Measurements from ENCODE around the gene BTG4. TPM values are rescaled to one million over a fixed set of nuclear protein-coding genes. Genes with fewer than 3 reads are reported as not detected.

The BTG4 gene
- total RNA-seq, 1 donor from 2014 or later, result not detected

DNA sequence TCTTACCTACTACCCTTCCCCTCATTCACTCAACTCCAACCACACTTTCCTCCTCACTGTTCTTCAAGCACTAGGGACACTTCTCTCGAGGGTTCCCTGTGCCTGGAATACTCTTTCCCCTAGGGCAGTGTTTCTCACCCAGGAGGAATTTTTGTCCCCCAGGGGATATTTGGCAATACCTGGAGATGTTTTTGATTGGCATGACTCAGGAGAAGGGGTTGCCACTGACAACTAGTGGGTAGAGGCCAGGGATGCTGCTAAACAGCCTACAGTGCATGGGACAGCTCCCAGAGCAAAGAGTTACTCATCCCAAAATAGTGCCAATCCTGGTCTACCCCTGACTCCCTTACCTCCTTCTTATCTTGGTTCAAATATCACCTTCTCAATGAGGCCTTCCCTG, 40.0 kb downstream of the BTG4 start:
- Mint-ChIP-seq H3K36me3 (ENCODE audit: low read depth) (no peaks in the 10 kb centered on the region), H3K4me1 (no peaks in the 10 kb centered on the region), H3K9me3 (peaks cover 5% of the 10 kb centered on the region), H3K27me3 (peaks cover 8% of the 10 kb centered on the region), H3K27ac (no peak overlapping the region), H3K4me3 (no peak overlapping the region)
- DNase-seq (no peak), ATAC-seq (ENCODE audit: low read depth) (no peak)
- intact Hi-C loops (cut with micrococcal nuclease), result no loop called here
- POLR2A ChIA-PET, result no interaction called here
- TF ChIP-seq, protein P1, sequence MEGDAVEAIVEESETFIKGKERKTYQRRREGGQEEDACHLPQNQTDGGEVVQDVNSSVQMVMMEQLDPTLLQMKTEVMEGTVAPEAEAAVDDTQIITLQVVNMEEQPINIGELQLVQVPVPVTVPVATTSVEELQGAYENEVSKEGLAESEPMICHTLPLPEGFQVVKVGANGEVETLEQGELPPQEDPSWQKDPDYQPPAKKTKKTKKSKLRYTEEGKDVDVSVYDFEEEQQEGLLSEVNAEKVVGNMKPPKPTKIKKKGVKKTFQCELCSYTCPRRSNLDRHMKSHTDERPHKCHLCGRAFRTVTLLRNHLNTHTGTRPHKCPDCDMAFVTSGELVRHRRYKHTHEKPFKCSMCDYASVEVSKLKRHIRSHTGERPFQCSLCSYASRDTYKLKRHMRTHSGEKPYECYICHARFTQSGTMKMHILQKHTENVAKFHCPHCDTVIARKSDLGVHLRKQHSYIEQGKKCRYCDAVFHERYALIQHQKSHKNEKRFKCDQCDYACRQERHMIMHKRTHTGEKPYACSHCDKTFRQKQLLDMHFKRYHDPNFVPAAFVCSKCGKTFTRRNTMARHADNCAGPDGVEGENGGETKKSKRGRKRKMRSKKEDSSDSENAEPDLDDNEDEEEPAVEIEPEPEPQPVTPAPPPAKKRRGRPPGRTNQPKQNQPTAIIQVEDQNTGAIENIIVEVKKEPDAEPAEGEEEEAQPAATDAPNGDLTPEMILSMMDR (IDR thresholded peaks at IDR 0.05), result no peak
- CTCF ChIA-PET, result no interaction called here

DNA sequence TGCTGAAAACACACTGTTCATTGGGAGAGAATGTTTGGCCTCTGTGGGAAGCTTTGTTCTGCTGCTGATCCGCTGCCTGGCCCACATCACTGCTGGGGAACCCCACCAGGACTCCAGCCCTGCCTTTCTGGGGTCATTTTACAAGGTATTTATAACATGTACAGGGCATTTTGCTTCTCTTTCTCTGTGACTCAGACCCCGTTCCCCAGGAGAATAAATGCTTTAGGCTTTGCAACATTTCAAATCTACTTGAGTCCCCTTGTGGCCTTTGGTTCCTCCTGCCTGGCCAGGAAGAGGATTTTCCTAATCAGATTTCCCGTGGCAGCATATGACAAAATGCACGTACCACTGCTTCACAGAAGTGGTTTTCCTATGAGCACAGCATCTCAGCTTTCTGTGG, 43.0 kb downstream of the BTG4 start:
- intact Hi-C loops (cut with micrococcal nuclease), result no loop called here
- Mint-ChIP-seq H3K36me3 (ENCODE audit: low read depth) (no peaks in the 10 kb centered on the region), H3K4me1 (no peaks in the 10 kb centered on the region), H3K27ac (no peak overlapping the region), H3K27me3 (peaks cover under 1% of the 10 kb centered on the region), H3K9me3 (peaks cover 5% of the 10 kb centered on the region), H3K4me3 (no peak overlapping the region)
- TF ChIP-seq, protein P1 (IDR thresholded peaks at IDR 0.05), result no peak
- no peak for ATAC-seq (ENCODE audit: low read depth)
- ChIA-PET CTCF (no interaction called here), POLR2A (no interaction called here)
- no peak for DNase-seq

DNA sequence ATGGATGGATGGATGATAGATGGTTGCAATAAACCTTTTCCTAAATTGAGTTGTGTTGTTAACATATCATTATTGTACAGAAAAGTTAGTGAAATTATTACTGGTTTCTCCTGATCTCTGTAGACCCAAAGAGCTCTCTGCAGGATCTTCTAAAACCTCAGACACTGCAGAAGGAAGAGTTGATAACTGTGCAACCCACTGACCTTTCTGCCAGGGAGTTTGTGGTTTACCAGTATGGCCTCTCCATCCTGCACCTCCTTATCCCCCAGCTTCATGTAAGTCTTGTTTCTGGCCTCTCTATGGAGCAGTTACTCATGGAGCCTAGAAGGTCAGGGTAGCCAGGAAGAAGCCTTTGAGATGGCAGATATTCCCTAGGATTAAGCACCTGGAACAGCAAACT, 45.6 kb downstream of the BTG4 start:
- no peak for DNase-seq
- no peaks in the 10 kb centered on the region for H3K36me3 Mint-ChIP-seq (ENCODE audit: low read depth)
- H3K27me3 Mint-ChIP-seq, result peaks cover 8% of the 10 kb centered on the region
- no peak overlapping the region for H3K27ac Mint-ChIP-seq
- ChIA-PET CTCF (no interaction called here), POLR2A (no interaction called here)
- H3K4me3 Mint-ChIP-seq, result no peak overlapping the region
- no peaks in the 10 kb centered on the region for H3K4me1 Mint-ChIP-seq
- intact Hi-C loops (cut with micrococcal nuclease), result no loop called here
- TF ChIP-seq, protein P1 (IDR thresholded peaks at IDR 0.05), result no peak
- H3K9me3 Mint-ChIP-seq, result no peaks in the 10 kb centered on the region
- no peak for ATAC-seq (ENCODE audit: low read depth)

DNA sequence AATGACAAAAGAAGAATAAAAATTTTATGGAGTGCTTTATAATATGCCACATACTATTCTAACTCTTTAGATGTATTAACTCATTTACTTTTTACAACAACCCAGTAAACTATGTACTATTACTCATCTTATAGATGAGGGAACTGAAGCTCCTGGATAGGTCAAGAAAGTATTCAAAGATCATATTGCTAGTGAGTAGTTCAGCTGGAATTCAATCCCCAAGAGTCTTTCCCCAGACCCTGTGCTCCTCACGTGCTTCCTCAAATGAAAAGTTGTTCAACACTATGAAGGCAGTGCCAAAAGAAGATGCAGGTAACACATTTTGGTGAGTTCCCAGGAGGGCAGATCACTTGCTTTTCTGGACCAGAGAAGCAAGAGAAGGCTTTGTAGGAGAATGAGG, 46.8 kb downstream of the BTG4 start:
- CTCF ChIA-PET, result no interaction called here

DNA sequence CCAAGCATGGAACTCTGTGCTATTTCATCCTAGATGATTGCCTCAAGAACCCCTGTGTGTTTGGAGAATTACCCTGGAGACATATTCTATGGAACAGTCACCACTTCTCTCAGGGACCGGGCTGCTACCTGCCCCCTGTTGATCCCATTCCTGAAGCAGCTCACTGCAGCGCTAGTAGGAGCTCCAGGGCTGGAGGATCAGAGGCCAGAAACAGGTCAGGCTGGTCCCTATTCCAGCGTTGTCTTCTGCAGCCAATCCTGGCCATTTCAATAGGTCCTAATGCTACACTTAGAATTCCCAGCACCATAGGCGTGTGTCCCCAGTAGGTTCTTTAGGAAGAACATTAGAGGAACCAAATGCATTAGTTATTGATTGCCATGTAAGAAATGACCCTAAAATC, 48.9 kb downstream of the BTG4 start:
- H3K4me3 Mint-ChIP-seq, result no peak overlapping the region
- no peak for DNase-seq
- no peaks in the 10 kb centered on the region for H3K36me3 Mint-ChIP-seq (ENCODE audit: low read depth)
- peaks cover 30% of the 10 kb centered on the region for H3K27me3 Mint-ChIP-seq
- no peak for ATAC-seq (ENCODE audit: low read depth)
- intact Hi-C loops (cut with micrococcal nuclease), result no loop called here
- H3K27ac Mint-ChIP-seq, result no peak overlapping the region
- no peaks in the 10 kb centered on the region for H3K9me3 Mint-ChIP-seq
- ChIA-PET CTCF (no interaction called here), POLR2A (no interaction called here)
- TF ChIP-seq, protein P1 (IDR thresholded peaks at IDR 0.05), result no peak
- H3K4me1 Mint-ChIP-seq, result no peaks in the 10 kb centered on the region

More for the DNA sequence above, 46.8 kb downstream of the BTG4 start:
- Mint-ChIP-seq H3K27ac (no peak overlapping the region), H3K36me3 (ENCODE audit: low read depth) (no peaks in the 10 kb centered on the region), H3K27me3 (peaks cover 16% of the 10 kb centered on the region), H3K9me3 (no peaks in the 10 kb centered on the region), H3K4me1 (no peaks in the 10 kb centered on the region), H3K4me3 (no peak overlapping the region)
- no peak for DNase-seq
- POLR2A ChIA-PET, result no interaction called here
- no peak for ATAC-seq (ENCODE audit: low read depth)
- TF ChIP-seq, protein P1 (IDR thresholded peaks at IDR 0.05), result no peak
- intact Hi-C loops (cut with micrococcal nuclease), result no loop called here

Data from activated B cell treated with CpG ODN at 0.5 μM for 24 hours (primary cell).